ENCODE measurements around the gene HAUS6.

HAUS6 gene

GRCh38 chr9:19133549-19134345, 31.0 kb upstream of the HAUS6 start:
- intact Hi-C loops (cut with DNase I; ENCODE audit: low total_unique reads), result loop anchor here (10.0 kb wide), 1 partner anchor 1471 kb away; no protein-coding TSS in a partner anchor
- no peak overlapping the region for H3K27ac ChIP-seq

DNA sequence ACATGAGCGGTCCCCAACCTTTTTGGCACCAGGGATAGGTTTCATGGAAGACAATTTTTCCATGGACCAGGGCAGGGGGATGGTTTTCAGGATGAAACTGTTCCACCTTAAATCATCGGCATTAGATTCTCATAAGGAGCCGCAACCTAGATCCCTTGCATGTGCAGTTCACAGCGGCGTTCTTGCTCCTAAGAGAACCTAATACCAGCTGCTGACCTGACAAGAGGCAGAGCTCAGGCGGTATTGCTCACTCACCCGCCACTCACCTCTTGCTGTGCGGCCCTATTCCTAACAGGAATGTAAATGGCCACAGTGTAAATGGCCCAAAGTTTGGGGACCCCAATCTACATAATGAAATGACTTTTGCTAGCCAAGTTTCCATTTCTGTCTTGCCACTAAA, 27.7 kb upstream of the HAUS6 start:
- intact Hi-C loops (cut with DNase I; ENCODE audit: low total_unique reads), result loop anchor here (10.0 kb wide), 1 partner anchor 1474 kb away; no protein-coding TSS in a partner anchor
- no peak overlapping the region for H3K27ac ChIP-seq
- DNase-seq, result no peak
- H3K36me3 ChIP-seq, result peaks cover 0 to 7% (median 7%) of the 10 kb centered on the region in 3 donors
- TF ChIP-seq, protein P1, sequence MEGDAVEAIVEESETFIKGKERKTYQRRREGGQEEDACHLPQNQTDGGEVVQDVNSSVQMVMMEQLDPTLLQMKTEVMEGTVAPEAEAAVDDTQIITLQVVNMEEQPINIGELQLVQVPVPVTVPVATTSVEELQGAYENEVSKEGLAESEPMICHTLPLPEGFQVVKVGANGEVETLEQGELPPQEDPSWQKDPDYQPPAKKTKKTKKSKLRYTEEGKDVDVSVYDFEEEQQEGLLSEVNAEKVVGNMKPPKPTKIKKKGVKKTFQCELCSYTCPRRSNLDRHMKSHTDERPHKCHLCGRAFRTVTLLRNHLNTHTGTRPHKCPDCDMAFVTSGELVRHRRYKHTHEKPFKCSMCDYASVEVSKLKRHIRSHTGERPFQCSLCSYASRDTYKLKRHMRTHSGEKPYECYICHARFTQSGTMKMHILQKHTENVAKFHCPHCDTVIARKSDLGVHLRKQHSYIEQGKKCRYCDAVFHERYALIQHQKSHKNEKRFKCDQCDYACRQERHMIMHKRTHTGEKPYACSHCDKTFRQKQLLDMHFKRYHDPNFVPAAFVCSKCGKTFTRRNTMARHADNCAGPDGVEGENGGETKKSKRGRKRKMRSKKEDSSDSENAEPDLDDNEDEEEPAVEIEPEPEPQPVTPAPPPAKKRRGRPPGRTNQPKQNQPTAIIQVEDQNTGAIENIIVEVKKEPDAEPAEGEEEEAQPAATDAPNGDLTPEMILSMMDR (IDR thresholded peaks at IDR 0.05), result no peak
- H3K9me3 ChIP-seq, result no peaks in the 10 kb centered on the region
- H3K4me3 ChIP-seq, result no peak overlapping the region
- H3K27me3 ChIP-seq, result no peaks in the 10 kb centered on the region
- H3K4me1 ChIP-seq, result peaks cover 0 to 13% (median 3%) of the 10 kb centered on the region in 4 donors

More at GRCh38 chr9:19133549-19134345, 31.0 kb upstream of the HAUS6 start:
- H3K27me3 ChIP-seq, result no peaks in the 10 kb centered on the region
- no peaks in the 10 kb centered on the region for H3K9me3 ChIP-seq
- no peak for DNase-seq
- H3K4me1 ChIP-seq, result peaks cover 0 to 5% (median 3%) of the 10 kb centered on the region in 4 donors
- H3K4me3 ChIP-seq, result no peak overlapping the region
- TF ChIP-seq, protein P1 (IDR thresholded peaks at IDR 0.05), result no peak
- no peaks in the 10 kb centered on the region for H3K36me3 ChIP-seq

DNA sequence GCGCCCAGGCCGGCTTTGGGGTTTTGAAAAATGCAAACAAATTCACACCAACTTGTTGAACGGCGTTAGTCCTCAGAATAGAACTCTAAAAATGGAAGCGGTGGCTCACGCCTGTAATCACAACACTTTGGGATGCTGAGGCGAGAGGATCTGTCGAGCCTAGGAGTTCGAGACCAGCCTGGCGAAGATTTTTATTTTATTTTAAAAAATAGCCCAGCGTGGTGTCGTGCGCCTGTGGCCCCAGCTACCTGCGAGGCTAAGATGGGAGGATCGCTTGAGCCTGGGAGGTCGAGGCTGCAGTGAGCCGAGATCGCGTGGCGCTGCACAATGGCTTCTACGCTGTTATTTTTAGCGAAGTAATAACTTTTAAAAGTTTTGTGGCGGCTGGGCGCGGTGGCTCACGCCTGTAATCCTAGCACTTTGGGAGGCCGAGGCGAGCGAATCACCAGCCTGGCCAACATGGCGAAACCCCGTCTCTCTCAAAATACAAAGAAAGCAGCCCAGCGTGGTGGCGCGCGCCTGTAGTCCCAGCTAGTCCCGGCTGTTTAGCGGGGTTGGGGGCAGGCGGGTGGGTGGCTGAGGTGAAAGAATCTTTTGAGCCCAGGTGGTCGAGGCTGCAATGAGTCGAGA, 25.3 kb upstream of the HAUS6 start:
- TF ChIP-seq, protein P1 (IDR thresholded peaks at IDR 0.05), result no peak
- peak overlapping the region; percentile 95 to 97 for H3K27ac ChIP-seq
- H3K4me3 ChIP-seq, result peak overlapping the region; percentile 72 to 84
- H3K27me3 ChIP-seq, result no peaks in the 10 kb centered on the region
- DNase-seq, result peak in 1 of 2 donors; percentile 69
- no peaks in the 10 kb centered on the region for H3K9me3 ChIP-seq
- intact Hi-C loops (cut with DNase I; ENCODE audit: low total_unique reads), result loop anchor here (5.0 kb wide), 1 partner anchor 44 kb away; no protein-coding TSS in a partner anchor
- peaks cover 0 to 20% (median 3%) of the 10 kb centered on the region in 4 donors for H3K4me1 ChIP-seq
- H3K36me3 ChIP-seq, result peaks cover 5 to 31% (median 16%) of the 10 kb centered on the region in 3 donors

- TF ChIP-seq, protein P1 (IDR thresholded peaks at IDR 0.05), result no peak
- H3K4me1 ChIP-seq, result peaks cover 0 to 20% (median under 1%) of the 10 kb centered on the region in 4 donors
- intact Hi-C loops (cut with DNase I; ENCODE audit: low total_unique reads), result no loop called here
- no peaks in the 10 kb centered on the region for H3K27me3 ChIP-seq
- no peak overlapping the region for H3K27ac ChIP-seq
- no peak for DNase-seq
- H3K9me3 ChIP-seq, result no peaks in the 10 kb centered on the region
- H3K4me3 ChIP-seq, result no peak overlapping the region
- H3K36me3 ChIP-seq, result peaks cover 24 to 64% (median 49%) of the 10 kb centered on the region in 3 donors
Measured at GRCh38 chr9:19124430-19124793, 21.7 kb upstream of the HAUS6 start.

- H3K9me3 ChIP-seq, result no peaks in the 10 kb centered on the region
- no peak overlapping the region for H3K27ac ChIP-seq
- H3K27me3 ChIP-seq, result no peaks in the 10 kb centered on the region
- TF ChIP-seq, protein P1 (IDR thresholded peaks at IDR 0.05), result no peak
- H3K4me1 ChIP-seq, result peaks cover 0 to 8% (median 0%) of the 10 kb centered on the region in 4 donors
- DNase-seq, result no peak
- H3K36me3 ChIP-seq, result peaks cover 38 to 83% (median 68%) of the 10 kb centered on the region in 3 donors
- no peak overlapping the region for H3K4me3 ChIP-seq
- intact Hi-C loops (cut with DNase I; ENCODE audit: low total_unique reads), result no loop called here
Measured at GRCh38 chr9:19122490-19123042, 19.9 kb upstream of the HAUS6 start.

Measured in tibial artery (tissue), 4 donors.